Mucosa of descending colon (tissue), 3 donors: ENCODE results near the gene UPF3A. TPM values are rescaled to one million over a fixed set of nuclear protein-coding genes. Genes with fewer than 3 reads are reported as not detected.
A peak's percentile ranks its signal among the peaks of the same experiment; 100 is the strongest.
"Not testable (repeated sequence)": the region's sequence is repeated elsewhere in the genome, so short reads cannot be mapped to it uniquely, and the experiment has no call there.

ENCODE experiments used
- ATAC-seq: fragments of 200-7000 bp; cut with Tn5 transposase; one replicate; pipeline ENCODE4 v1.9.1; 2020; ENCODE audit warnings: mild to moderate bottlenecking, moderate library complexity
- DNase-seq, 3 donors: peaks; one replicate each; pipeline ENCODE4 v3.0.0-alpha.2; 2020
- H3K36me3 ChIP-seq: fragments of 200-600 bp; one replicate; pipeline ENCODE4 v1.8.0; 2021; ENCODE audit warnings: low read depth, mild to moderate bottlenecking
- H3K4me1 ChIP-seq: fragments of 200-600 bp; one replicate; pipeline ENCODE4 v1.8.0; 2021; ENCODE audit warnings: low read depth, mild to moderate bottlenecking
- H3K4me3 ChIP-seq: fragments of 200-600 bp; one replicate; pipeline ENCODE4 v1.8.0; 2021; ENCODE audit warnings: mild to moderate bottlenecking
- H3K9me3 ChIP-seq: fragments of 200-600 bp; one replicate; pipeline ENCODE4 v1.8.0; 2021; ENCODE audit warnings: mild to moderate bottlenecking
- intact Hi-C, 2 donors: fragments of 100-400 bp; cut with DNase I in 1 of 2; cut with micrococcal nuclease in 1 of 2; formaldehyde crosslinking; loops; one replicate each; pipeline versions ENCODE4 v1.11.0 to v1.11.1; 2022; cut with DNase I, micrococcal nuclease
- total RNA-seq, 3 donors: library from RNA; stranded (reverse); fragmentation: NEBNext Ultra II Directional in 2 of 3; extraction: Animal tissue kit (Norgen Biotek cat#: 25700) in 2 of 3; gene quantifications; one replicate each; pipeline versions ENCODE4 v1.2.1 to v1.2.4, GENCODE V29; 2021 to 2023
- TF ChIP-seq, protein P1 (sequence below): fragments of 200-600 bp; IDR thresholded peaks from one replicate; pipeline ENCODE4 v1.8.0; 2022; ENCODE audit warnings: antibody characterized with exemption, mild to moderate bottlenecking
- donor health status: DM: no; HTN: no; CAD: no; lungs with moderate emphysema.
- donor health status: DM: no; HTN: no; CAD: no.
- donor health status: DM: no; HTN: yes; CAD: no.

The UPF3A gene
- total RNA-seq, 3 donors from 2014 or later, result 35.6 to 41.6 (median 41.0) TPM

DNA sequence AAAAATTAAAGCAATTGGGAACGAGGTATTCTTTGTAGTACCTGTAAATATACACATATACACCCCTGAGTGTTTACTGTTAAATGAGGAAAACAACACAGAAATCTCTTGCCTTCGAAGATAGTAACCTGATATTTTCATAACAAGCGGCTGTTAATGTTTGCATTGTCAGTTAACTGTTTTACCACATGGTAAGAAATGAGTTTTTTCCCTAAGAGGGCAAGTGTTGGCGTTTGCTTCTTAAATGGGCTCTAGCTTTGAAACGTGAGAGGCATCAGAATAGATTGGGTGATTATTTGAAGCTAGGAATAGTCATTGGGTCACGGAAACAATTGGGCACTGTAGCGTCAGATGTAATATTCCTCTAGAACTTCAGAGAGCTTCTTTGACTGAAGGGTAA lies 22.0 kb upstream of the UPF3A start:
- TF ChIP-seq, protein P1, sequence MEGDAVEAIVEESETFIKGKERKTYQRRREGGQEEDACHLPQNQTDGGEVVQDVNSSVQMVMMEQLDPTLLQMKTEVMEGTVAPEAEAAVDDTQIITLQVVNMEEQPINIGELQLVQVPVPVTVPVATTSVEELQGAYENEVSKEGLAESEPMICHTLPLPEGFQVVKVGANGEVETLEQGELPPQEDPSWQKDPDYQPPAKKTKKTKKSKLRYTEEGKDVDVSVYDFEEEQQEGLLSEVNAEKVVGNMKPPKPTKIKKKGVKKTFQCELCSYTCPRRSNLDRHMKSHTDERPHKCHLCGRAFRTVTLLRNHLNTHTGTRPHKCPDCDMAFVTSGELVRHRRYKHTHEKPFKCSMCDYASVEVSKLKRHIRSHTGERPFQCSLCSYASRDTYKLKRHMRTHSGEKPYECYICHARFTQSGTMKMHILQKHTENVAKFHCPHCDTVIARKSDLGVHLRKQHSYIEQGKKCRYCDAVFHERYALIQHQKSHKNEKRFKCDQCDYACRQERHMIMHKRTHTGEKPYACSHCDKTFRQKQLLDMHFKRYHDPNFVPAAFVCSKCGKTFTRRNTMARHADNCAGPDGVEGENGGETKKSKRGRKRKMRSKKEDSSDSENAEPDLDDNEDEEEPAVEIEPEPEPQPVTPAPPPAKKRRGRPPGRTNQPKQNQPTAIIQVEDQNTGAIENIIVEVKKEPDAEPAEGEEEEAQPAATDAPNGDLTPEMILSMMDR, result no peak
- H3K4me1 ChIP-seq, result peaks cover 14% of the 10 kb centered on the region
- no peak for ATAC-seq
- H3K9me3 ChIP-seq, result no peaks in the 10 kb centered on the region
- DNase-seq, result no peak
- H3K4me3 ChIP-seq, result no peak overlapping the region
- intact Hi-C loops, result no loop called here
- no peaks in the 10 kb centered on the region for H3K36me3 ChIP-seq

DNA sequence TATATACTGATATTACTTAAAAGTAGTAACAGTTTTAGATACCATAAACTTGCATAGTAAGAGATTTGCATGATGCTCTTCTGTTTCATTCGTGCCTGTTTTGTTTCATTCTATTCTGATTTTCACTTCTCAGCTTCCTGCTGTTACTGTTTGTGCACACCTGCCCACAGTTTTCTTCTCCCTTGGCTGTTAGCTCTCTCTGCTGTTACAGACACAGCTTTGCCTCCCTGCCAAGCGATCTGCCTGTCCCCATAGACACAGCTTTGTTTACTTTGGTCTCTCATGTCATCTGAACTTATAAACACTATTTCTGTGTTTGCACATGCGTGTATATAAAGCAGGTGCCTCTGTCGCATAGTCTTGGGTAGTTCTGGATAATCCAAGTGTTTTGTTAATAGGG lies 21.4 kb upstream of the UPF3A start:
- no peaks in the 10 kb centered on the region for H3K9me3 ChIP-seq
- DNase-seq (peak in 1 of 3 donors; percentile 28), ATAC-seq (peak; percentile 81)
- no peaks in the 10 kb centered on the region for H3K36me3 ChIP-seq
- no peak overlapping the region for H3K4me3 ChIP-seq
- intact Hi-C loops, result no loop called here
- TF ChIP-seq, protein P1, result no peak
- H3K4me1 ChIP-seq, result peaks cover 14% of the 10 kb centered on the region

GRCh38 chr13:114260814-114261213 lies 20.6 kb upstream of the UPF3A start:
- no peak for ATAC-seq
- H3K4me1 ChIP-seq, result peaks cover 14% of the 10 kb centered on the region
- H3K4me3 ChIP-seq, result no peak overlapping the region
- TF ChIP-seq, protein P1, result no peak
- no peak for DNase-seq
- H3K36me3 ChIP-seq, result no peaks in the 10 kb centered on the region
- intact Hi-C loops, result no loop called here
- no peaks in the 10 kb centered on the region for H3K9me3 ChIP-seq

- DNase-seq (no peak), ATAC-seq (peak; percentile 30)
- Histone ChIP-seq H3K9me3 (no peaks in the 10 kb centered on the region), H3K36me3 (no peaks in the 10 kb centered on the region), H3K4me1 (peaks cover 14% of the 10 kb centered on the region), H3K4me3 (no peak overlapping the region)
- intact Hi-C loops, result no loop called here
- TF ChIP-seq, protein P1, result no peak
Measured at GRCh38 chr13:114261328-114261965, 20.0 kb upstream of the UPF3A start.

- Histone ChIP-seq H3K4me1 (peaks cover 14% of the 10 kb centered on the region), H3K9me3 (no peaks in the 10 kb centered on the region), H3K36me3 (no peaks in the 10 kb centered on the region), H3K4me3 (no peak overlapping the region)
- no peak for DNase-seq
- TF ChIP-seq, protein P1, result no peak
- intact Hi-C loops, result no loop called here
- peak; percentile 13 for ATAC-seq
Measured at GRCh38 chr13:114263578-114263977, 17.8 kb upstream of the UPF3A start.

- intact Hi-C loops, H3K36me3 ChIP-seq, ATAC-seq, H3K9me3 ChIP-seq, H3K4me1 ChIP-seq, DNase-seq, H3K4me3 ChIP-seq: not testable (repeated sequence)
Measured at GRCh38 chr13:114264313-114264712, 17.1 kb upstream of the UPF3A start.
